Measurements from ENCODE around the gene FTCD. TPM values are rescaled to one million over a fixed set of nuclear protein-coding genes. Genes with fewer than 3 reads are reported as not detected.
"Not testable (repeated sequence)": the region's sequence is repeated elsewhere in the genome, so short reads cannot be mapped to it uniquely, and the experiment has no call there.

FTCD gene
- total RNA-seq, 1 donor from 2014 or later: not detected

DNA sequence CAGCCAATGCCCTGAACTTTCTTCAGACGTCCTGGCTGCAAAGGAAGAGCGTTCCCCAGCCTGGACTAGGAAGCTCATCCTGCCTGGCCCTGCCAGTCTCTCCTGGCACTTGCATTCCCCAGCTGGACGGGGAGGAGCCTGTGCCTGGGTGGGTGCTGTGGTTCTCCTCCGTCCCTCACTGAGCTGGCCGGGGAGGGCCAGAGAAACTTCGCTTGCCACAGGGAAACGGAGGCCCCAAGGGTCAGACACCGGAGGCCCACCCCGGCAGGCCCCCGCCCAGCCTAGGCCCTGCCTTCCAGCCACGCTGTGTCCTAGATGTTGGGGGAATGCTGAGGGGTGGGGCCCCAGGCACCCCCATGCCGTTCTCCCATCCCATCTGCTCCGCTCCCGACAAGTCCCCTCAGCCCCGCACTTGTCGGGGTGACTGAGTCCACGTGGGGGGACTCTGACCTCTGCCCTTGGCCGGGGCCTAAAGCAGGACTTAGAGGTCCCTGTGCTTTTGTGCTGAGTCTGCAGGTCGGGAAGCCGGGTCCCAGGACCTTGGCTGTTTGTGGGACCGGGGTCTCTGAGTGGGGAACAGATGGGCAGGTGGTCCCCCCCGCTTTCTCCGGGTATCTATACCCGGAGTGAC, 4.8 kb downstream of the FTCD start:
- TF ChIP-seq, protein P1, sequence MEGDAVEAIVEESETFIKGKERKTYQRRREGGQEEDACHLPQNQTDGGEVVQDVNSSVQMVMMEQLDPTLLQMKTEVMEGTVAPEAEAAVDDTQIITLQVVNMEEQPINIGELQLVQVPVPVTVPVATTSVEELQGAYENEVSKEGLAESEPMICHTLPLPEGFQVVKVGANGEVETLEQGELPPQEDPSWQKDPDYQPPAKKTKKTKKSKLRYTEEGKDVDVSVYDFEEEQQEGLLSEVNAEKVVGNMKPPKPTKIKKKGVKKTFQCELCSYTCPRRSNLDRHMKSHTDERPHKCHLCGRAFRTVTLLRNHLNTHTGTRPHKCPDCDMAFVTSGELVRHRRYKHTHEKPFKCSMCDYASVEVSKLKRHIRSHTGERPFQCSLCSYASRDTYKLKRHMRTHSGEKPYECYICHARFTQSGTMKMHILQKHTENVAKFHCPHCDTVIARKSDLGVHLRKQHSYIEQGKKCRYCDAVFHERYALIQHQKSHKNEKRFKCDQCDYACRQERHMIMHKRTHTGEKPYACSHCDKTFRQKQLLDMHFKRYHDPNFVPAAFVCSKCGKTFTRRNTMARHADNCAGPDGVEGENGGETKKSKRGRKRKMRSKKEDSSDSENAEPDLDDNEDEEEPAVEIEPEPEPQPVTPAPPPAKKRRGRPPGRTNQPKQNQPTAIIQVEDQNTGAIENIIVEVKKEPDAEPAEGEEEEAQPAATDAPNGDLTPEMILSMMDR (conservative IDR thresholded peaks at IDR 0.05; ENCODE audit: low read depth, low read length): no peak
- no peak for DNase-seq (ENCODE audit: low read depth)
- H3K4me3 ChIP-seq (ENCODE audit: low read depth, low read length): no peak overlapping the region

DNA sequence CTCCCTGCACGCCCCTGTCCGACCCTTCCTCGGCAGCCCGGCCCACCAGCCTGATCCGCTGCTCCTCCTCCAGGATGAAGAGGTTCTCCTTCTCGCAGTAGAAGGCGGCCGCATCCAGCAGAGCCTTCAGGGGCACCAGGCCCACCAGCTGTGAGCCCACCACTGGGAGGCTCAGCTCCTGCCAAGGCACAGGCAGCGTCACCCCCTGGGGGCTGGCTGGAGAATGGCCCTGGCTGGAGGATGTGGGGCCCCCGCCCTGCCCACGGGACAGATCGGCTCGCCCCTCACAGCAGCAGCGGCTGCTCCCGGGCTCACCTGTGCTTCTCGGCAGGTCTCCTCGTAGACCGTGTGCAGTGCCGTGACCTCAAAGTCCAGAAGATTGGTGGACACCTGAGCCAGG, 5.3 kb downstream of the FTCD start:
- no peak for DNase-seq (ENCODE audit: low read depth)
- TF ChIP-seq, protein P1 (conservative IDR thresholded peaks at IDR 0.05; ENCODE audit: low read depth, low read length): no peak
- no peak overlapping the region for H3K4me3 ChIP-seq (ENCODE audit: low read depth, low read length)

DNA sequence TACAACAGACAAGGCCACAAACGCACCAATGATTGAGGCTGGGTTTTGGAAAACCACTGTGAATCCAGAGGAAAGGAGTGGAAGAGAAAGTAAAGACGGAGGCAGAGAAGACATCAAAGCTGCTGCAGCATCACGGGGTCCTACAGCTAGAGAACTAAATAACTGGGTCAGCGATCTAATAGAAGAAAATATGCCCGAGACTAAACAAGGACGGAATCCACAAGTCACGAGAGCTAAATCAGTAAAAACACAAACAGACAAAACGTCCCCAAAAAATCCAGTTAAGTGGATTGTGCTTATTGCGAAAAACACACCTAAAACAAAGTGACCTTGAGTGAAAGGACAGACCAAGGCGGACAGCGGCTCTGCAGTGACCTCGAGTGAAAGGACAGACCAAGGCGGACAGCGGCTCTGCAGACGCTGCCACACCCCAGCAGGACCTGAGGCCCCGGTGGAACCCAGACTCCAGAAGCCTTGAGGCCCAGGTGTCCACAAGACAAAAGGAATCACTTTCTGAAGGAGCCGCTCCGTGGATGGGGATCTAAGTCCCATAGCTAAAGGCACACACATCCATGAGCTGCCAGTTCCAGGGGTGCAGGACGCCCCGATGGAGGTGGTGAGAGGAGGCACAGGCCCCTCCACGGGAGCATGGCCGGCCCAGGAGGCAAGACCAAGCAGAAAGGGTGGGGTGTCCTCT, 6.0 kb downstream of the FTCD start:
- H3K4me3 ChIP-seq (ENCODE audit: low read depth, low read length): no peak overlapping the region
- TF ChIP-seq, protein P1 (conservative IDR thresholded peaks at IDR 0.05; ENCODE audit: low read depth, low read length): no peak
- DNase-seq (ENCODE audit: low read depth): no peak

DNA sequence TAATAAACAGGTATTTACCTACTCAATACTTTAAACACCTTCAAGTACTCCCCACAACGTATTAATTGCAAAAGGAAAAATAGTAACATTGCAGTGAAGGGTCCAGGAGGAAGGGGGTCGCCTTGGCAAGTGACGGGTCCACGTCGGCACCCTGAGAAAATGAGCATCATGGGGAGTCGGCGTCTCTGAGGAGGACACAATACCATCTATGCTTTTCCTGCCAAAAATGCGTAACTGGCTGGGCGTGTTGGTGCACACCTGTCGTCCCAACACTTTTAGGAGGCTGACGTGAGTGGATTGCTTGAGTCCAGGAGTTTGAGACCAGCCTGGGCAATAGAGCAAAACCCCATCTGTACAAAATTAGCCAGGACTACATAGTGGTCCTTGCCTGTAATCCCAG, 7.3 kb downstream of the FTCD start:
- DNase-seq (ENCODE audit: low read depth): no peak
- TF ChIP-seq, protein P1 (conservative IDR thresholded peaks at IDR 0.05; ENCODE audit: low read depth, low read length): no peak
- H3K4me3 ChIP-seq (ENCODE audit: low read depth, low read length): no peak overlapping the region

DNA sequence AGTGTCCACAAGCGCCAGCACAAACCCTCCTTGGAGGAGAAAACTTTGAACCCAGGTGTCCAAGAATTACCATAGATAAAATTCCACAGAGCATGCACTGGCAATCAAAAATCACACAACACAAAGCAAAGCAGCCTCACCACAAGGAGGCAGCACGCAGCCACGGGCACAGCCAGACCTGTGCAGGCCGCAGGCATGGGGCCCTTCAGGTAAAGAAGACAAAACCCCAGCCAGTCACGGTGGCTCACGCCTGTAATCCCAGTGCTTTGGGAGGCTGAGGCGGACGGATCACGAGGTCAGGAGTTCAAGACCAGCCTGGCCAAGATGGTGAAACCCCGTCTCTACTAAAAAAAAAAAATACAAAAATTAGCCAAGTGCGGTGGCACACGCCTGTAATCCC, 8.0 kb downstream of the FTCD start:
- TF ChIP-seq, protein P1 (conservative IDR thresholded peaks at IDR 0.05; ENCODE audit: low read depth, low read length): peak; percentile 77
- not testable (repeated sequence) for H3K4me3 ChIP-seq (ENCODE audit: low read depth, low read length); DNase-seq (ENCODE audit: low read depth)

DNA sequence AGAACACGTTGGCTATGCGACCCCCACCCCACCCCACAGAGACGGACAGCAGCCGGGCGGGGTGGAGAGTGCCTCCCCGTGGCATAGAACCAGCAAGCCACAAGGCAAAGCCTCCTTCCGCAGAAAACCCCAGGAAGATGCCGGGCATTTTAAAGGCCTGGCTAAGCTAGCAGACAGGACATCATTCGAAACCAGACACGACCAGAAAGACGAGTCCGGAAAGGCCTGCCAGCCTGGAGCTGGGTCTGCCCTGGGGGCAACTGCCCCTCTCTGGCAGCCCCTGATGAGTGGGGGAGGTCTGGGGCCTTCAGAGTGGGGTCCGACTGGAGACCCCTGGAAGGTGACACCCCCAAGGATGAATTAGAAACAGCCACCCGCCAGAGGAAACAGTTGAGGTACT, 8.5 kb downstream of the FTCD start:
- no peak overlapping the region for H3K4me3 ChIP-seq (ENCODE audit: low read depth, low read length)
- TF ChIP-seq, protein P1 (conservative IDR thresholded peaks at IDR 0.05; ENCODE audit: low read depth, low read length): no peak

More for the DNA sequence above, 8.5 kb downstream of the FTCD start:
- DNase-seq (ENCODE audit: low read depth): no peak
